Nephron progenitor cell (in vitro differentiated cells): ENCODE measurements around the gene TJP2.
A peak's percentile ranks its signal among the peaks of the same experiment; 100 is the strongest.

Experiments used
- DNase-seq: peaks from one replicate; pipeline ENCODE4 v3.0.0; 2021
- H3K27ac Mint-ChIP-seq: 2 replicates; pipeline ENCODE4 v1.8.0; 2021; ENCODE audit warnings: mild to moderate bottlenecking, moderate library complexity, mixed read lengths
- H3K27me3 Mint-ChIP-seq: 2 replicates; pipeline ENCODE4 v1.8.0; 2021; ENCODE audit warnings: mild to moderate bottlenecking, low read depth, mixed read lengths; ENCODE audit not compliant: poor library complexity
- H3K36me3 Mint-ChIP-seq: 2 replicates; pipeline ENCODE4 v1.8.0; 2021; ENCODE audit warnings: low read depth, mixed read lengths
- H3K4me1 Mint-ChIP-seq: 2 replicates; pipeline ENCODE4 v1.8.0; 2021; ENCODE audit warnings: mixed read lengths
- H3K4me3 Mint-ChIP-seq: 2 replicates; pipeline ENCODE4 v1.8.0; 2021; ENCODE audit warnings: mild to moderate bottlenecking, moderate library complexity, mixed read lengths
- H3K9me3 Mint-ChIP-seq: 2 replicates; pipeline ENCODE4 v1.8.0; 2021; ENCODE audit warnings: mild to moderate bottlenecking, moderate library complexity, mixed read lengths
- TF ChIP-seq, protein P1 (sequence below): fragments of 200-600 bp; sonication (generic); IDR thresholded peaks from 2 replicates; pipeline ENCODE4 v1.5.0; 2021; ENCODE audit warnings: antibody characterized with exemption

Gene TJP2

DNA sequence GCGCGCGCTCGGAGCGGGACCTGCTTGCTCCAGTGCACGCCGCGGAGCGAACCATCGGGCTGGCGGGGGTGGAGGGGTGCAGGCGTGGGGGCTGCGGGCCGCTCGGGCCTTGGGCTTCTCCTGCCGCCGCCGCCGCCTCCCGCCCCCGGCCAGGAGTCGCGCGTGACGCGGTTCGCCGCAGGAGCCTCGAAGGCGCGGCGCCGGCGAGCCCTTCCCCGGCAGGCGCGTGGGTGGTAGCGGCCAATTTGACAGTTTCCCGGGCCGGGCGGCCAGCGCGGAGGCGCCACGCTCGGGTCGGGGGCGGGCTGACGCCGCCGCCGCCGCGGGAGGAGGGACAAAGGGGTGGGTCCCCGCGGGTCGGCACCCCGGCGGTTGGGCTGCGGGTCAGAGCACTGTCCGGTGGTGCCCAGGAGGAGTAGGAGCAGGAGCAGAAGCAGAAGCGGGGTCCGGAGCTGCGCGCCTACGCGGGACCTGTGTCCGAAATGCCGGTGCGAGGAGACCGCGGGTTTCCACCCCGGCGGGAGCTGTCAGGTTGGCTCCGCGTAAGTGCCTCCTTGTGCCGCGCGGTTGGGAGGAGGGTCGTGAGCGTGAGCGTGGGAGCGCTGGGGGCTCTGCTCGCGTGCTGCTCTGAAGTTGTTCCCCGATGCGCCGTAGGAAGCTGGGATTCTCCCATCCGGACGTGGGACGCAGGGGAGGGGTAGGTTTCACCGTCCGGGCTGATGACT lies at the start of gene TJP2:
TSS of gene TJP2 (plus strand) at position 387 of the 725 bp plus-strand sequence. CDS start at position 483, 96 bp downstream.
- Mint-ChIP-seq H3K4me1 (peaks cover 46% of the 10 kb centered on the region), H3K9me3 (no peaks in the 10 kb centered on the region), H3K27ac (no peak within 1 kb of the TSS), H3K4me3 (peak within 1 kb of the TSS; percentile 85), H3K27me3 (peaks cover 27% of the 10 kb centered on the region), H3K36me3 (no peaks in the 10 kb centered on the region)
- TF ChIP-seq, protein P1, sequence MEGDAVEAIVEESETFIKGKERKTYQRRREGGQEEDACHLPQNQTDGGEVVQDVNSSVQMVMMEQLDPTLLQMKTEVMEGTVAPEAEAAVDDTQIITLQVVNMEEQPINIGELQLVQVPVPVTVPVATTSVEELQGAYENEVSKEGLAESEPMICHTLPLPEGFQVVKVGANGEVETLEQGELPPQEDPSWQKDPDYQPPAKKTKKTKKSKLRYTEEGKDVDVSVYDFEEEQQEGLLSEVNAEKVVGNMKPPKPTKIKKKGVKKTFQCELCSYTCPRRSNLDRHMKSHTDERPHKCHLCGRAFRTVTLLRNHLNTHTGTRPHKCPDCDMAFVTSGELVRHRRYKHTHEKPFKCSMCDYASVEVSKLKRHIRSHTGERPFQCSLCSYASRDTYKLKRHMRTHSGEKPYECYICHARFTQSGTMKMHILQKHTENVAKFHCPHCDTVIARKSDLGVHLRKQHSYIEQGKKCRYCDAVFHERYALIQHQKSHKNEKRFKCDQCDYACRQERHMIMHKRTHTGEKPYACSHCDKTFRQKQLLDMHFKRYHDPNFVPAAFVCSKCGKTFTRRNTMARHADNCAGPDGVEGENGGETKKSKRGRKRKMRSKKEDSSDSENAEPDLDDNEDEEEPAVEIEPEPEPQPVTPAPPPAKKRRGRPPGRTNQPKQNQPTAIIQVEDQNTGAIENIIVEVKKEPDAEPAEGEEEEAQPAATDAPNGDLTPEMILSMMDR, result no peak
- DNase-seq, result peak; percentile 83

DNA sequence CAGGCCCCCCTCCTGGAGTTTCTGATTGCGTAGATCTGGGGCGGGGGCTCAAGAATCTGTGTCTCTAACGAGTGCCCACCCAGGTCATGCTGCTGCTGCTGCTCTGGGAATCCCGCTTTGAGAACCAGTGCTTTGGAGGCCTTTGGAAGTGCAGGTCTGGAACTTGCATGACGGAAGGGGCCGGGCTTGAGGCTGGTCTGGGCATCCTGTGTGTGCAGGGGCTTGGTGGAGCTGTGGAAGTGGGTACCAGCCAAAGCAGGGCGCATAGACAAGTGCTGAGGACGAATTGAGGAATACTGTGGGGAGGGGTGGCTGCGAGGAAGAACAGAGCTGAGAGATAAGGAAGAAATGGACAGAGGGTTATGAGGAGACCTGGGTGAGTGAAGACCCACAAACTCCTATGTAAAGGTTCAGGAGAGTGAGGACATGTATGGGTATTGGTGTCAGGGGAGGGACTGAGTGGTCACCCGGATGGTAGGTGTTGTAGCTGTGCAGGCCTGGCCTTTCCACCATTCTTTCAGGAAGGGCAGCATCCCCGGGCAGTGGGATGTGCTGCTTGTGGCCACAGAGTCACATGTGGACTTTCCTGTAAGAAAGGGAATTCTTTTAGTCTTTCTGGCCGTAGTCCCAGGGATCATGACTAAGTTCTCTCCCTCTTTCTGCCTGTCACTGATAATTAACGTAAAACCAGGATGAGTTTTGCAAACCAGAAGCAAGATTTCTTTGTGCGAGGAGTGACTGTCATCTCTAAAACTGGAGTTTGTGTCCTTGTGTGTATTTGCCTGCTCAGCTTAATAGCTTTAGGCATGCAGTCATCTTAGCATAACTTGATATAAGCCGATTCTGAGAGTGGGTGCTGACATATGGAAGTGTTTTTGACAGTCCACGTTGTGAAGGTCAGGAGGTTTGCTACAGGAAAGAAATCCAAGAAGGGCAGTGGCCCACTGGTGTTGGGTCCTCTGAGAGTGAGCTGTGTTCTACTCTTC lies 43.3 kb upstream of the TJP2 start:
- no peak overlapping the region for H3K27ac Mint-ChIP-seq
- H3K4me1 Mint-ChIP-seq, result peaks cover 19% of the 10 kb centered on the region
- no peak overlapping the region for H3K4me3 Mint-ChIP-seq
- peaks cover 15% of the 10 kb centered on the region for H3K27me3 Mint-ChIP-seq
- no peak for DNase-seq
- H3K9me3 Mint-ChIP-seq, result no peaks in the 10 kb centered on the region
- TF ChIP-seq, protein P1, result no peak
- H3K36me3 Mint-ChIP-seq, result no peaks in the 10 kb centered on the region

DNA sequence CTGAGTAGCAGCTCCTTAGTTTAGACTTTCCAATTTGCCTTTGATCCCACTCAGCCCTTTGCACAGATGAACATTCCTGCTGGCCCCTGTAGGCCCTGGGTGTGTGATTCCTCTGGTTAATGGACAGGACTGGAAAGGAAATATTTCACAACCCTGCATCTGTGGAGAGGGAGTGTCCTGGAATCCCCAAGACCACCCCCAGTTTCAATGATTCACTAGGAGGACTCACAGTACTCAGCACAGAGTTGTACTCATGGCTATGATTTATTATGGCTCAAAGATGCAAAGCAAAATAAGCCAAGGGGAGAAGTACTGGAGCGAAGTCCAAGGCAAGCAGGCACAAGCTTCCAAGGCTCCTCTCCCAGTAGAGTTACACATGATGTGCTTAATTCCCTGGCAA lies 42.4 kb upstream of the TJP2 start:
- Mint-ChIP-seq H3K9me3 (no peaks in the 10 kb centered on the region), H3K4me3 (no peak overlapping the region), H3K36me3 (no peaks in the 10 kb centered on the region), H3K4me1 (peaks cover 23% of the 10 kb centered on the region), H3K27ac (no peak overlapping the region), H3K27me3 (peaks cover 15% of the 10 kb centered on the region)
- TF ChIP-seq, protein P1, result no peak
- no peak for DNase-seq

DNA sequence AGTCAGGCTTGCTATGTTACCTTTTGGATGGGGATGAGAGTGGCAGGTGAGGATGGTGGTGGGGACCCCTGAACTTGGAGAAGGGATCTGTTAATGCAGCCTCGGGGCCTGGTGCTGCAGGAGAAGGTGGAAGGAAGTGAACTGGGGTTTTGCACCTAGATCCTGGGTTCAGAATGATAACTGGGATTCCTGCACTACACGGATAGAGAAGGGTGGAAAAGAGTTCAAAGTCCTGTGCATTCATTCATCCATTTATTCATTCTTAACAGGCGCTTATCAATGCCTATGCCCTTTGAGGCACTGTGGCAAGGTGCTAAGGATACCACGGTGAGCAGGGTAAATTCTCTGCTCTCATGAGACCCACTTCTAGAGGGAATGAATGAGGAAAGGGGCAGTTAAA lies 41.7 kb upstream of the TJP2 start:
- Mint-ChIP-seq H3K9me3 (no peaks in the 10 kb centered on the region), H3K36me3 (no peaks in the 10 kb centered on the region), H3K27me3 (peaks cover 18% of the 10 kb centered on the region), H3K27ac (no peak overlapping the region), H3K4me1 (peaks cover 30% of the 10 kb centered on the region), H3K4me3 (no peak overlapping the region)
- no peak for DNase-seq
- TF ChIP-seq, protein P1, result no peak

DNA sequence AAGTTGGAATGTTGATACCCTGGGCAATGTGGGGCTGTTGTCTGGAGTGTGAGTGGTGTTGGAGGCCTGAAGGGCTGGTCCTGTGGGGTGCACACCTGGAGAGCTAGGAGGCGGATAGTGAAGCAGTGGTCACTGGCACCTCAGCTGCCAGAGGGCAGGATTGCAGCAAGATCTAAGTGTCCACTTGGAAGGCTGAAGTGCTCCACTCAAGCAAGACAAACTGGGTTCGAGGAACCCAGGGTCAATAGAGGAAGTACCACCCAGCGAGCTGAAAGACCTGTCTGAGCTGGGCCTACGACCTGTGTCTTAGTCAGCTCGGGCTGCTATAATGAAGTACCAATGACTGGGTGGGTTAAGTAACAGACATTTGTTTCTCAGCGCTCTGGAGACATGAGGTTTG lies 39.7 kb upstream of the TJP2 start:
- Mint-ChIP-seq H3K4me3 (no peak overlapping the region), H3K27ac (no peak overlapping the region), H3K36me3 (peaks cover 9% of the 10 kb centered on the region), H3K9me3 (no peaks in the 10 kb centered on the region), H3K27me3 (peaks cover 9% of the 10 kb centered on the region), H3K4me1 (peaks cover 39% of the 10 kb centered on the region)
- TF ChIP-seq, protein P1, result no peak
- DNase-seq, result no peak
